GM18951 (cell line): Measurements from ENCODE around the gene PTGIR.

Source experiments
- POLR2A ChIP-seq: IDR thresholded peaks from 4 replicates; pipeline ENCODE4 v1.6.1; 2011; ENCODE audit warnings: mild to moderate bottlenecking; ENCODE audit not compliant: insufficient read length, insufficient read depth; ENCODE audit errors: extremely low read depth
- in situ Hi-C: fragments of 300-500 bp; cut with MboI; formaldehyde crosslinking; loops from one replicate; pipeline ENCODE4 v1.12.0; 2022; ENCODE audit warnings: low sequenced_read_pairs, mixed read lengths, inconsistent platforms; ENCODE audit not compliant: unreplicated experiment

Gene PTGIR

DNA sequence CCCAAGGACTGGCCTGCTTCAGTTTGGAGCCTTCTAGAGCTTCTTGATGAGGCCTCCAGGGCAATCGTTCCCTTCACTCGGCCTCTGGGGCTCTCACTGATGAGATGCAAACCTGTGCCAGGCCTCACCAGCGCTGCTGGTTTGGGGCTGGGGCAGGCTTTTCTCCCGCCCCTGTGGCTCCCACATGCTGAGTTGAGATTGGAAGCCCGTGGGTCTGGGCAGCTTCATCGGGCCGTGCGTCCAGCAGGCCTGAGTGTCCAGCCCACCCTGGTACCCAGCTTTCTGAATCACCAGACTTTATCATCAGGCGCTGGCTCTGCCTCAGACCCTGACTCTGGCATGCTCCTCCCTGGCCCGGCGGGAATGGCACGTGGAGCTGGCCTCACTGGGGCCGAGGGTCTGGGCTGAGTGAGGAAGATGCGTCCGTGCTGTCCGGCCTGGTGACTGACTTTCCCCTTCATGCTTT is 19.5 kb downstream of the PTGIR start:
- in situ Hi-C loops, result no loop called here
- TF ChIP-seq POLR2A, result no peak

GRCh38 chr19:46604781-46605355 is 20.0 kb downstream of the PTGIR start:
- no peak for TF ChIP-seq POLR2A
- in situ Hi-C loops, result no loop called here

DNA sequence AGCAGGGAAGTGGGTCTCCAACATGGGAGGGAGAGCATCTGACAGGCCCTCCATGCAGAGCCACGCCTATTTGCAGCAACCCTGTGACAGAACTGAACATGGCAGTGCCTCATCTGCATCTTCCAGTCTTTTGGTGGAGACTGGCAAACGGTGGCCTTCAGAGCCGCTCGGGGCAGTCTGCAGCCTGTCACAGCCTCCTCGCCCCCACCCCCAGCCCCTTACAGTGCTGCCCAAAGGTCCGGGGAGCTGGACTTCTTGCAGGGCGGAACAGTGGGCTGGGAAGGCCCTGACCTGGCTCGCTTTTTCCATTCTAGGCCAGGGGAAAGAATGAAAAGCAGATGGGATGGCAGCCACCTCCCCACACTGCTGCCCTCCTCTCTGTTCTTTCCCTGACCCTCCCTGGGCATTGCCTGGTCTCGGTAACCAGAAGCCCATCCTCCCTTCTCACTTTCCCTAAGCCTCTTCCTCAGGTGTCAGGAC is 21.1 kb downstream of the PTGIR start:
- in situ Hi-C loops, result no loop called here
- no peak for TF ChIP-seq POLR2A

DNA sequence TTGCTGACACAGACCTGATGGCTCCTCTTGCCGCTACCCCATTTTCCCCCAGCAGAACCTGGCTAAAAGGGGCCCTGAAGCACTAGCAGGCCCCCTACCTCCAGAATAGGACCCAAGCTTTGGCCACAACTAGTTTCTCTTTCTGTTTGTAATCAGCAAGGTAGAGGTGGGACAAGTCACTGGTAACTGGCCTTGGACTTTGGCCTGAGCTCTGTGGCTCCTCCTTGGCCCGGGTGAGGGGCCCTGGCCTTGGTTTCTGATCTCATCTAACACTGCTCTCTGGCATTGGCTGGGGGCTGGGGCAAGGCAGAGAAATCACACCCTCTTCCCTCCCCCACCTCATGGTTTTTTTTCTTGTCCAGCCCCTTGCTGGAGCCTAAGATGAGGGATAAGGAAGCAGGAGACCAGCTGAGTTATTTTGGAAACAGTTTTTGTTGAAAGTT is 21.7 kb downstream of the PTGIR start:
- no peak for TF ChIP-seq POLR2A
- in situ Hi-C loops, result no loop called here

DNA sequence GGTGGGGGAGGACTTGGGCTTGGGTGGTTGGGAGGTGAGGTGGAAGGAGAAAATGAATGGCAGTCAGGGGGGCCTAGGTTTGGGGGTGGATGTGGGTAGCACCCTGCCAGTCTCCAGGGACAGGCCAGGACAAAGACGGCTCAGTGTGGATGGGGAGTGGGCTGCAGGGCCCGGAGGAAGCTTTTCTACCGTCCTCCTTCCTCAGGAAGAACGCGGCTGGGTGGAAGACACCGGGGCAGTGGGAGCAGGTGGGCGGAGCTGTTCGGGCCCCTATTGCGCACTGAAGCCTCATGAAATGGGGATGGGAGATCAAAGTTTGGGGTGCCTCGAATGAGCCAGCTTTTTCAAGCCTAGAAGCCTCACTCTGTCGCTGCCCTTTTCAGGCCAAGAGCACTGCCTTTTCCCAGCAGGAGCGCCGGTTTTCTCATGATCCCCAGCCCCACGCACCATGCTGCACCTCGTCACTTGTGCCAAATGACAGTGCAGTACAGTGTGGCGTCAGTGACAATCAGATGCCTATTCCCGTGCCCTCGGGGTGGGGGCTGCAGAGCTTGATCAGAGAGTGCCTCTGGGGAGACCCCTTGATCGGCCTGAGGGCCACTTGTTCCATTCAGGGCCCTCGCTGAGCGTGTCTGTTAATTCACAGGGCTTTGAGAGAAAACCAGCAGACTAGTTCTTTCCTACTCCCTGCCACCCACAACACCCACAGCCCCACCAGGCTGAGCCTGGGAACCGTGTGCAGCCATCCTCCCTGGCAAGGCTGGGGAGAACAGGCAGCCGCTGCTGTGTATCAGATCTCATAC is 22.3 kb downstream of the PTGIR start:
- TF ChIP-seq POLR2A, result no peak
- in situ Hi-C loops, result no loop called here

DNA sequence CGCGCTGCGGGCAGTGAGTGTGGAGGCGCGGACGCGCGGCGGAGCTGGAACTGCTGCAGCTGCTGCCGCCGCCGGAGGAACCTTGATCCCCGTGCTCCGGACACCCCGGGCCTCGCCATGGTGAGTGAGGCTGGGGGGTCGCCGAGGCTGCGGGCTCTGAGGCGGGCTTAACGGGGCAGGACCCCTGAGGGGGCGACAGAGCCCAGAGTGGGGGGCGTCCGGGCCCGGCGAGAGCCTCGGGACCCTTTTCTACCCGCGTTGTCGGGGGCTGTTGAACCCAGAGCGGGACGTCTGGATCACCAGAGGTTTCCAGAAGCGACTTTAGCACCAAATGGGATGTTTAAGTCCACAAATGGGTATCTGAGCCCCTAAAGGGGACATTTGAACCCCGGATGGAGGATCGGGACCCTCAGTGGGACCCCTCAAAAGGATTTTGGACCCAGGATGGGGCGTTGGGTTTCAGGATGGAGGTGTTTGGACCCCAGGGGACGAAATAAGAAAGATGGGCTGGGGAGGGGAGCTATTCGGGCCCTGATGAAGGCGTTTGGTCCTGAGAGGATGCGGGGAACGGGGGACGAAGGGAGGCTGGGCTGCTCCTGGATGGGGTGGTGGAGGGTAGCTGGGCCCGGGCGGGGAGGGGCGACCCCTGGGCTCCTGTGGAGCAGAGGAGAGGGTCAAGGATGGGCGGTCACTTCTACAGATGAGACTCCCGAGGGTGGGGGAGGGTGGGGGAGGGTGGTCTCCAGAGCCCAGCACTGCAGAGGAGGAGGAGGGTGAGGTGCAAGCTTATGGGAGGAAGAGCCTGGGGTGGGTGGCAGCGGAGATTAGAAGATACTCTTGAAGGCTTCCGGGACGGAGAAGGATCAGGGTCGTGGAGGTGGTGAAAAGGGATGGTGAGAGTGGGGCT is 23.3 kb downstream of the PTGIR start, which contains the start of gene CALM3:
CALM3 (plus strand) TSS at position 13 of the 907 bp plus-strand sequence; CDS start at position 118, 105 bp downstream.
- TF ChIP-seq POLR2A, result peak; percentile 90
- in situ Hi-C loops, result no loop called here

DNA sequence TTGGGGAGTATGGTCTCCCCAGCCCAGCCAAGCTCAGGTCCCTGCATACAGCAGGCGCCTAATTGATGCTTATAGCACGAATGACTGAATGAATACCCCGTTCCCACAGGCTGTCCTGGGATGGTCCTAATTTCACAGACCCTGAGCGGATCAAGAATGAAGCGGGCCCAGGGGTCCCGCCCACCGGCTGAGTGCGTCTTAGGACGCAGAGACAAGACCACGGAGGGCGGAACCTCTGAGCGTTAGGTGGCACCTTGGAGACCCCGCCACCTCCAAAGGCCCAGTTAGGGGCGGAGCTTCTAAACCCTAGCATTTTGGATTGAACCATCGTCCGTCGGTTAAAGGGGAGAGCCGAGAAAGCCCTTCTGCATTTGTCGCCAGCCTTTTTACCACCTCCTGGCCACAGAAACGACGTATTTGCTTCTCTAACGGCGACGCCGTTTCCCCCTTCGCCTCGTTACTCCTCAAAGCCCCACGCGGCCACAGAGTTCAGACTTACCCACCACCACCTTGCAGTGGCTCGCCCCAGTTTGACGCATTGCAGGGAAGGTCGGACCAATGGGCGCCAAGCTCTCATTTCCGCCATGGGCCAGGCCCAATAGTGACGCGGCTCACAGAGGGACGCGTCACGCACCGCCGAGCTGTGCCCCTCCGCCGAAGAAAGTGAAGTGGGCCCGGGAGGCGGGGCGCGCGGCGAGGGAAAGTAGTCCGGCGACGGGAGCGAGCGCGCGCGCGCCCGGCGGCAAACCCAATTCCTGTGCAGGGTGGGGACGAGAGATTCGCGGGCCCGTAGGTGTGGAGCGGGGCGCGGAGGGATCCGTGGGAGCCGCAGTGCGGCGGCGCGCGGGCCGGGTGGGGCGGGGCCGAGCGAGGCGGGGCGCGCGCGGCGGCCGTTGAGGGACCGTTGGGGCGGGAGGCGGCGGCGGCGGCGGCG is 24.2 kb downstream of the PTGIR start:
- in situ Hi-C loops, result no loop called here
- TF ChIP-seq POLR2A, result peak; percentile 83

DNA sequence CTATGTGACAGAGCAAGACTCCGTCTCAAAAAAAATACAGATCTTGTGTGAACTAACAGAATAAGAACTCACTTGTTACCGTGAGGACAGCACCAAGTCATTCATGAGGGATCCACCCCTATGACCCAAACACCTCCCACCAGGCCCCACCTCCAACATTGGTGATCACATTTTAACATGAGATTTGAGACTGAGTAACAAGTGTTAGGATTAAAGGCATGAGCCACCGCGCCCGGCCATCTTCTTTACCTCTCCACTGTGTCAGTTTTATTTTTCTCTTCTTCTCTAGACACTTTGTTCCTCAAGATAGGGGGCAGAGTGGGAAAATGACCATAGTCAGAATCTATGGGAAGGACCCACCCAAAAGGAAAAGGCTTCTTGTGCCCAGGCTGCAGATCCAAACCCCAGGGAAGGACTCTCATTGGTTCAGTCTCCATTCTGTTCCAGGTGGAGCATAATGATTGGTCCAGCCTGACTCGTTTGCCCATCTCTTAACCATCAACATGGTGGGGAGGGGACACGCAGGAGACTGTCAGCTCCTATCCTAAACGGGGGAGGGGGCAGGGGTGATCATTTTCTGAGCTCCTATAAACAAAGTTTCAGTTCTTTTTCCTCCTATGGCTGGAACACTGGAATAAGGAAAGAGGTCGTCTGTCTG is 25.0 kb downstream of the PTGIR start:
- no peak for TF ChIP-seq POLR2A
- in situ Hi-C loops, result no loop called here

GRCh38 chr19:46598372-46598917 is 26.4 kb downstream of the PTGIR start:
- in situ Hi-C loops, result no loop called here
- TF ChIP-seq POLR2A, result no peak

- in situ Hi-C loops, result no loop called here
- no peak for TF ChIP-seq POLR2A
Measured at GRCh38 chr19:46596008-46596407, 28.9 kb downstream of the PTGIR start.

- TF ChIP-seq POLR2A, result no peak
- in situ Hi-C loops, result no loop called here
Measured at GRCh38 chr19:46591870-46592269, 33.0 kb downstream of the PTGIR start.
